Right renal pelvis (tissue), 4 donors: ENCODE data around the gene KDM4C. TPM values are rescaled to one million over a fixed set of nuclear protein-coding genes. Genes with fewer than 3 reads are reported as not detected.

Experiments
- DNase-seq, 4 donors: peaks; one replicate each; pipeline ENCODE4 v3.0.0-alpha.2; 2013; ENCODE audit warnings: low read depth in 4 of 4, low spot score in 3 of 4, missing footprints in 1 of 4
- polyA plus RNA-seq, 4 donors: library from polyadenylated mRNA; unstranded; fragments of 120-200 nt; gene quantifications; one replicate each; pipeline ENCODE4 v1.2.1, GENCODE V29; 2013; ENCODE audit not compliant: insufficient read length in 4 of 4

The KDM4C gene
- polyA plus RNA-seq, 4 donors: 14.9 to 18.4 (median 15.9) TPM

DNA sequence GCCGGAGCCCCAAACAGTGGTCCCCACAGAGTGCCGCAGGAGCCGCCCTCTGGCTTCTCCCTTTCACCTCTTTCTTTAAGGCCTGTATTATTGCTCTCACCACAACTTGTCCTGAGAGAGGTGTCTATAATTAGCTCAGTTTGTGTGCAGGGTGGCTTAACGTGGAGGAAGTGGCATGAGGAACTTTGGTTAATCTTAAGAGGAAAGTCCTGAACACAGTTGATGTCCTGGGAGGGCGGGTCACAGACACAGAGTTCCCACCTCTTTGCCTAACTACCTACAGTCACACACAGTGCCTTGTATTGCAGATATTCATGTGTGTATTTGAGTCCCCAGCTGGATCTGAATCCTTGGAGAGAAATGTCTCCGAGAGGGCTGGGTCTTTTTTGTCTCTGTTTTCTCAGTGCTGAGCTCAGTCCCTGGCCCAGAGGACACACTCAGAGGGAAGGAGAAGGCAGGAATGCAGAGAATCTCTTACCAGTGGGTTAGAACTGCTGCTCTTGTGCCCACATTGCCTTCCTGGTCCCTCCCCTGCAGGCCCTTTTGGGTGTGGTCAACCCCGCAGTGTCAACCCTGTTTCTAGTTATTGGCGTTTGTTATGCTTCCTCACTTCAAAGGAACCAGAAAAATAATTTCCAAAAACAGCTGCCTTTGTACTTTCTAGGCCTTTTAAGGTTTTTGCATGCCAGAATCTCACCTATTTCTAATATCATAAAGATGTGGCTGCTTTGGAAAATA lies 392.5 kb downstream of the KDM4C start:
- DNase-seq: no peak

DNA sequence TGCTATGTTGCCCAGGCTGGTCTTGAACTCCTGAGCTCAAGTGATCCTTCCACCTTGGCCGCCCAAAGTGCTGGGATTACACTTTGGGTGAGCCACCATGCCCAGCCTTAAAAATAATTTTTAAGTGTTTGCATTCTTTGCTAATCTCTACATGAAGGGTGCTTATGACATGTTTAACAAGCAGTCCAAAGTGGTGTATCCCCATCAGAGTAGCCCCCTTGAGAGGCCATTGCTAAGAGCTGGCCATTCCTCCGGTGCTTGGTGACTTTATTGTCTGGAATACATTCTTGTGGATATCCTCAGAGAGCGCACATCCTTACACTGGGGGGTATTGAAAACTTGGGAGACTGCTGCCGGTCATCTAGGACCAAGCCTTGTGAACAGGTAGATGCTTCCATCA lies 395.4 kb downstream of the KDM4C start:
- no peak for DNase-seq

DNA sequence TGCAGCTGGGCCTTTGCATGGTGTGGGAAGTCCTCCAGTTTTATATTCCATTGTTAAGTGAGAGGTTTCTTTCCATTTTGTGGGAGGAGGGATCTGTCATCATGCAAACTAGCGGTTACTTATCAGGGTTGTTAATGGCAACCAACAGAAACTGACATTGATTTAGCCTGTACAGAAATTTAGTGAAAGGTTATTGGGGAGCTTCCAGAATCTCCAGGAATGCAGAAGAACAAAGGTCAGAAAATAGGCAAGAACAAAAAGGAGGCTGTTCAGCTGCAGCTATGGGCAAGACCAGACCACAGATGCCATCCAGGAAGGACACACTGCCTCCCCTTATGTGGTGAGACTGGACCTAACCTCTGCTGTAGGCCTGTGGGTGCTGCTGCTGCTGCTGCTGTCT lies 395.8 kb downstream of the KDM4C start:
- DNase-seq: no peak

DNA sequence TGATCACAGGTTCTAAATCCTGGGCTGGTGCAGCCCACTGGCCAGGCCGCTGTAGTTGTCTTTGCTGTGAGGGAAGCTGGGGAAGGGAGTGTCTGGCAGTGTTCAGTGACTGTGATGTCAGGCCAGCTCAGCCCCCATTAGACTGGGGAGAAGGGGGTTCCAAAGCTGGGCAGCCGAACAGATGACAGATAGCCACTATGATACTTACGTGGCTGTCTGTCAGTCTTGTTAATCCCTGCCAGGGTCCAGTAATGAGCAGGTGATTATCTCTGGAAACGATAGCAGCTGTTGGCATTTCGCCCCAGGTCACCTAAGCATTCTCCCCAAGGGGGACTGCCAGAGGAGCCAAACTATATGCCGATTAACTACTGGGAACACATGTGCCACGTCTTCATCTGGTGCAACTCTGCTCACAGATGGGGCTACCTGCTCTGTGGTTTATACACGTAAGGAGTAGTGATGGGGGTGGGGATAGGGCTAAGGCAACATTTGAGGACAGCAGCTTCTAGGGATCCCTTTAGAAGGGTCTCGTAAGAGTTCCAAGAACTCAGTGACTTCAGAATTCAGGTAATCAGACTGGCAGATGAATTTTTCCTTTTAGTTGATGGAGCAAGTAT lies 396.3 kb downstream of the KDM4C start:
- no peak for DNase-seq

DNA sequence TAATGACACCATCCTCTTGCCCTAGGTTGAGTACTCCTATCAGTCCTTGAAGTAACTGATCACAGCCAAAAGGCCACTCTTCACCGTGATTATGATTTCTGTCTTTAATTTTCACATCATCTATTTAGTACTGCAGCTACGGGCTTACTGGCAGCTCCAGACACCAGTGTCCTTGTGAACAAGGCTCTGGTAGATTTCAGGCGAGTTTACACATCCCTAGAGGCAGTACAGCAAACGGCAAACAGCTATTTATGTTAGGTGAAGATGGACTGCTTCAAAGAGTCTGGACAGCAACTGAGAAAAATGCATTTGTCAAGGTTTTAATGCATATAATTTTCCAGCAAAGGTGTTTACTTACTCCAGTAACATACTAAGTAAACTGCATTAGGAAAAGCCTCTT lies 396.9 kb downstream of the KDM4C start:
- DNase-seq: no peak

DNA sequence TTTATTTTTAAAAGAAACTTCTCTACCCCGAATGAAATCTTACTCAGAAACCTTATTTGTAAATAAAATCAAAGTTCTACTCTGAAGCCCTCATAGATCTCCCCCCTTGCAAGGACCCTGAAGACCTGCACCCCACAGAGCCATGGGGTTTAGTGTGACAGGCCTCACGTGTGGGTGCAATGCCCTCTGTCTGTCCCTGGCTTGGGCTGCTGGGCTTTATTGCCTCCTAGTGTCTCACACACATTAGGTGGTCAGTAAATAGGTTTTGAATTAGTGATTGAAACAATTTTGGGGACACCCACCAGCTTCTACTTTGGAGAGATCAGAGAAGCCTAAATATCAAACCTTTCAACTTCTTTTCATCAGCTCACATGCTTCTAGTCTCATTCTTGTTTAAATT lies 403.7 kb downstream of the KDM4C start:
- no peak for DNase-seq

DNA sequence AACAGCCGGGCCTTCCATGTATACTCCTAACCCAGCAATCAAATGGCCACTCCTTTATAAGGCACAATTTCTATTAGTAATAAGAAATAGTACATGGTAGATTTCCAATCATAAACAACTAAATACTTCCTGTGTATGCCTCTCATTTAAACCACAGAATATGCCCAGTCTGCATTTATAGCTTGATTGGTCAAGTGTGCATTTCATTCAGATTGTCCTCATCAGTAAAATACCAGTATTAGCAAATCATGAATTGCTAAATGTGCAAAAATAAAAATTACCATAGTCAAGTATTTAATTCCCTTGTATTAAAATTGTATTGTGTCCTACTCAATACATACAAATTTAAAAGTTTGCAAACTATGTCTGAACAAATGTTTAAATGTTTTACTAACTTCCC lies 406.2 kb downstream of the KDM4C start:
- no peak for DNase-seq

DNA sequence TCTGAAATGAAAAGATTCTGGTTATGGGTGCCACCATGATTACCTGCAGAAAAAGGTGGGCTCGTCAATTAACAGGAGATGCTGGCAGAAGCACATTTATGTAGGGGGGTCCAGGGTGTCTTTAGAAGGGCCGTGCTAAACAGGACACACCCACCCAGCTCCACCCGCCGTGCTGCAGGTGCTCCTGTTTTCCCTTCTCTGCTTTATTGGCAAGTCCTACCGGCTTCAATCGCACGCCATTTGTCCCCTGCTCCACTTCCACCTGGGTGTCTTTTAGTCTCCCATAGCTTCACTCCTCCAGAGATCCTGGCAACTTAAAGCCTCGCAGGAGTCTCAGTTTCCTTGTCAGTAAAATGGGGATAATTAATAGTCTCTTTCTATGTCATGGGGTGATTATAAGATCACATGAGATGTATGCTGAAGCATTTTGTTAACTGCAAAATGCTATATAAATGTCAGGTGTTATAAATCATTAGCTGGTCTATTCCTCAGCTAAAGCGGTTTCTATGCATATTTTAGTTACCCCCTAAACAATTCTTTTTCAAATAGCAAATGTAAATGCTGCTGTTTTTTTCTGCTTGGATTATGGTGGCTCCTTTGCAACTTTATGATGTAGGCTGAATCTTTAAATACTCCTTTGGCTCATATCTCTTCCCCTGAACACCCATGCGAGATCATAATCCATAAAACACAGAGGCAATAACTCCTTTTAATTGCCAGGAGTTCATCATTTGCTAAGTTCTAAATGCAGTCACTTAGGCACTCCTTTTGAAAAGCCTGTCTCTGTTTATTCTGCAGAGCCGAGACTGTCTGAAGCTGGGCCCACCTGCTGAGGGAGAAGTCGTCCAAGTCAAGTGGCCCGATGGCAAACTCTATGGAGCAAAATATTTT lies 406.9 kb downstream of the KDM4C start:
- no peak for DNase-seq

DNA sequence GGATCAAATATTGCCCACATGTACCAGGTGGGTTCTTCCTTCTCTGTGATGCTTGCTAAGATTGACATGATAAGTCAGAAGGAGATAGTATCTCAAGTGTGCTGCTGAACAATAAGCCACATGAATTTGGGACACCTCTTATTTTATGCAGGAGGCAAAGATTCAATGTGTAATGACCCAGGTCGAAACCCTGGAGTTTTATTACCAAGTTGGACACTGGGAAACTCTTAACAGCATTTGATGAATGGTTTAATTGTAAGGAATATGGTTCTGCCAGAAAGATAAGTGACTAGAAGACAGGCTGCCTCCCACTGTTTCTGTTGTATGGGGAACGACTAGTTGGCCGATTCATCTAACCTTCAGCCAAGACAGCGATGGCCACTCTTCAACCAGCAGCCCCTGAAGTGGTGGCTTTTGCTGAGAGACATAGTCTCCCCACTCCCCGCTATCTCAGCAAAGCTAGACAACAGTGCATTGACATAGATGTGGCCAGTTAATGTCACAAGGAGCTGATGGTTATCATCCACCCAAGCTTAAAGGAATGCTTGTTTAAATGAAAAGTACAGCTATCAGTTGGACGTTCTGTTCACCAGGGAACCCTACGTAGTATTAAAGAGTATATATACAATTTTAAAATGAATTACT lies 407.7 kb downstream of the KDM4C start:
- DNase-seq: no peak

DNA sequence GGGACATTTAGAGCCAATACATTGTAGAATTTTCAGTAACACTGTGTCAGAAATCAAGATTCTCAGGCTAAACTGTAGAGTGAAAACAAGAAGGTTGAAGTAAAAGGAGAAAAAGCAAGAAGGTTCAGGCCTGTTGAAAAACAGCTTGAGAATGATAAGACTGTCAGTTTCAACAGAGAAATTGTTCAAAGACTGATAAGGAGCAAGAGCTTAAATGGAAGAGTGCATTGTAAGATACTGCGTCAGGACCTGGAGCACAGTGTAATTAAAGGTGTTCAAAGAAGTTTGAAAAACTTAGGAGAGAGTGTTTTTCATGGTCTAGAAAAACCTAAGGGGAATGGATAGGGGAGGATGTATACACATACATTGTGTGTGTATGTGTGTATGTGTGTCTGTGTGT lies 408.3 kb downstream of the KDM4C start:
- no peak for DNase-seq

DNA sequence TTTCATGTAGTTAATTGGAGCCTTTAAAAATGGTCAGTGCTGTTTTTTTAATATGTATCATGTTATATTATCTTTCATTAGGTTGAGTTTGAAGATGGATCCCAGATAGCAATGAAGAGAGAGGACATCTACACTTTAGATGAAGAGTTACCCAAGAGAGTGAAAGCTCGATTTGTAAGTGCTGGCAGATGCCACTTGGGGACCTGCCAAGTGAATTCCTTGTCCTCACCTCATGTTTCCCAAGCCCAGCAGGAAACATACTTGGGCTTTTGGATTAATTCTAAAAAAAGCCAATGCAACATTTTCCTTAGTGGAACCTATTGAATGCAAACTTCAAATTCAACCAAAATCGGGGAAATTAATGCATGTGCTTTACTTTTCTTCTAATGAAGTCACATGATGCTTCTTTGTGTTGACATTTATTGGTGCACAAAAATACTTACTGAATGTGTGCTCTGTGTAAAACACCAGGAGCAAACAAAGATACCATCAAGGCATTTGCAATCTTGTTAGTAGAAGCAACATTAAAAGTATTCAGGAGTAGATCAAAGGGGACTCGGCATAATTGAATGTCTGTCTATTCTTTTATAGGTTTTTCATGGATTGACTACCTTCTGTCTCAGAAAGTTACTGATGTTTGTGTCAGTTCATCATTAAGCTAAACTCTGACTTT lies 412.1 kb downstream of the KDM4C start:
- no peak for DNase-seq

DNA sequence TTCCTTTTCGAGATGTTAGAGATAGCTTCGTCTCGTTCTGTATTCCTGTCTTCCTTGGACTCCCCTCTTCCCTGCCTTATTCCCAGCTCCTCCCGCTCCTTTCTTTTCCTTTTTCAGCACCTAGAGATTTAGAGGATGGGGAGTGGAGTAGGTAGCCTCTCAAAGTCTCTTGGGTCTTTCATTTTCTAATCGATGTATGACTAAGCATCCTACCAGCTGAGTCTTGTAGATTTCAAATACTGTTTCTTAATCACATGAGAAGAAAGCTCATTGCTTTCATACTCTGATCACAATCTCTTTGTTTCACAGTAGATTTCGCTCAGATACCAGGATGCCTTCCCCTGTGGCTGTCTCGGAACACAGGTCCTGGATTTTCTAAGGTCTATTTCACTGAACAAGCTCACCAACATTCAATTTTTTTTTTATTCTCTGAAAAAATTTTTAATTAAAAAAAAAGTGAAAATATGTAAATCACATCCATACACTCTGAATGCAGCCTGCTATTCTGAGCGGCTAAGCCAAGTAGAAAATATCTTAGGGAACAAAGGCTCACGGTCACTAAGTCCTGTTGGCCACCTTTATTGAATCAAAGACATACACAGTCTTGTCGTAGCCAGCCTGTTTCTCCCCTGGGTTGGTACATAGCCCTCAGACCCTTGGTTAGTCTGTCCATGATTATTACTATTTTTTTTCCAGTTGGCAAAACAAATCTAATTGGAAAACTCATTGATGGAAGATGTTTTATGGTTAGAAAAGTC lies 413.8 kb downstream of the KDM4C start:
- DNase-seq: no peak

DNA sequence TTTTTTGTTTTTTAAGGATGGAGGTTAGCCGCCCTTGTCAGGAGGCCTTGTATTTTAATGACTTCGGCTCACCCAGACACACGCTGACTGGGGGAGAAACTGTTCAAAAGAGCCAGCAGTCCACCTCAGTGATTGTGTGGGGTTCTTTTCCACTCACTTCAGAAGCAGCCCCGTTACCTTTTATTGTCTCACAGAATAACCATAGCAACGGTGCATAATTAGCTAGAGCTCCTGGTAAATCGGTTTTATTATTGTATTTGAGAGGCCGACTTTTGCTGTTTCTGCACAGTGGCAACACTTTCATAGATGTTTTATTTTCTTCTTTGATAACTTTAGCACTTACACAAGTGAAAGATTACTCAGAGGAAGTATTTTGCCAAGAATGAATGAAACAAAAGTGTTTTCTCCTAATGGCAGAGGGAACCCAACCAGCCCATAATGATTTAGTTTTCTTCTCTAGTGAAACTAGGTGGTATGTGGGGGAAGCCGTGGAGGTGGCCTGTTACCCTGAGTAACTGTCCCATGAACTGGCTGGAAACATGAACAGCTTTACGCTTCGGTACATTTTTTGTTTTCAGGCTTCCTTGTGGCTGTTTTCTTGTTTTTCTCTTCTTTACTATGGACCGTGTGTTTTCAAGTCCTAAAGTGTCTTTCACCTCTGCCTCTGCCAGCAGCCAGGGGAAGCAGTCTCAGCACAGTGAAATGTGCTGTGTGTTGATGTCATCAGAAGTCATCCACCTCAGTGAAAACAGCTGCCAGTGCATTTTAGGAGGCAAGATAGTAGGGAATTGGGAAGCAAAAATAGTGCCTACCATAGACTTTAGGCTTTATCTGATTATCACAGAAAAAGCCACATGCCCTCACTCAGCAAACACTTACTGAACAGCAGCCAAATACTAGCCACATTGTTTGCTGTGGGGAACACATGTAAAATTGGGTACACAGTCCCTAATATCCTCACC lies 414.7 kb downstream of the KDM4C start:
- DNase-seq: no peak

DNA sequence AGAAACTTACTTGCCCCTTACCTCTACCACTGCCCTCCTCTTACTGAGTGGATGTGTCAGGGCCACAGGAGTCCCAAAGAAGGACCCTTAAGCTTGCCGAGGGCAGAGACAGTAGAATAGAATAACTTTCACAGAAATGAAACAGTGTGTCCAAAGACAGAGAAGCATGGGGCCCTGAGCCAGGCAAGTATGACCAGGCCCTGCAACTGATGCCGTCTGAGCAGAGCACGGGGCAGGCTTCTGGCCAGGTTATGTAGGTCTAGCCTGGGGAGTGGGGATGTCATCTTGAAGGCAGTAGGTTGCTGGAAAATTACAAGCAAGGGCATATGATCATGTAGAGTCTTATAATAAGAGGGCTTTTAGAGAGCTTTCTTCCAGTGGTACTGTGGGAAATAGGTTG lies 415.4 kb downstream of the KDM4C start:
- no peak for DNase-seq

DNA sequence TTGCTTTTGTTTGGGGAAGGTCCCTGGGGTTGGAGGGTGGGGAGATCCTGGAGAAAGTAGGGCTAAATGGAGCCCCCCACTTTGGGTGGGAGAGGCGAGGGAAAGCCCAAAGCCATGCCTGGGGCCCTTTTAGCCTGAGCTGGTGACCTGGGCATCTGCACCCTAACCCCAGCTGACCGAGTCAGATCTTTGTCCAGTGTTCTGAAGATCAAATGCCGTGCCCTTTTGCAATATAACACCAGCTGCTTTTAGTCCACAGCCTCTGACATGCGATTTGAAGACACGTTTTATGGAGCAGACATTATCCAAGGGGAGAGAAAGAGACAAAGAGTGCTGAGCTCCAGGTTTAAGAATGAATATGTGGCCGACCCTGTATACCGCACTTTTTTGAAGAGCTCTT lies 416.5 kb downstream of the KDM4C start:
- DNase-seq: no peak

DNA sequence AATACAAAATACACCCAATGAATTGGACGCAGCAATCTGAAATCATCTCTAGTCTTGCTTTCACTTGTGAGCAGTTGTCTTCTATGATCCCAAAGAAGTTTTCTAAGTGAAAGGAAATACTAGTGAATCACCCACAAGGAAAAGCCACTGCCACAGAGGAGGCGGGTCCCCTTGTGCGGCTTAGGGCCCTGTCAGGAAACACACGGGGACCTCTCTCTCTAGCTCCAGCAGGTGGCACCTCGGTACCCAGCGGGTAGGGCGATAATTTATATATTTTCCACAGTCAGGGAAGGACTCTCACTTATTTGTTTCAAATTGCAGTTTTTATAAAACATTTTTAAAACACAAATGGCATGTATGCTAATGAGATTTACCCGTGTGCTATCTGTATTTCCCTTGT lies 417.1 kb downstream of the KDM4C start:
- DNase-seq: no peak

DNA sequence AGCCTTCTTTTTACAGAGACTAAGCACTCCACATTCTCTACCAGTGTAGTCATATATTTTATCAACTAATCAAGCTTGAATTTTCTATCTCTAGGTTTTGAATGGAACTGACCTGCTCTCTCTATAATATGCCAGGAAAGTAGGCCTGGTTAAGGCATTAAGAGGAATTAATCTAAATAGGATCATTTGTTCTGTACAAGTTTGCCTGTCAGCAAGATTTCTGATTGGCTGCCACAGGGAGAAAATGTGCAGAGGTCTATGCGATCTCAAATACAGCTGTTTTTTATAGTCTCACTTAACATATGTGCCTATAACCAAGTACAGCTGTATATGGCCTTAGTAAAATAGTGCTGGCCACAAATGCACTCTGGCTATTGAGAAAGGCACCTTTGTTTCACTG lies 418.8 kb downstream of the KDM4C start:
- no peak for DNase-seq

DNA sequence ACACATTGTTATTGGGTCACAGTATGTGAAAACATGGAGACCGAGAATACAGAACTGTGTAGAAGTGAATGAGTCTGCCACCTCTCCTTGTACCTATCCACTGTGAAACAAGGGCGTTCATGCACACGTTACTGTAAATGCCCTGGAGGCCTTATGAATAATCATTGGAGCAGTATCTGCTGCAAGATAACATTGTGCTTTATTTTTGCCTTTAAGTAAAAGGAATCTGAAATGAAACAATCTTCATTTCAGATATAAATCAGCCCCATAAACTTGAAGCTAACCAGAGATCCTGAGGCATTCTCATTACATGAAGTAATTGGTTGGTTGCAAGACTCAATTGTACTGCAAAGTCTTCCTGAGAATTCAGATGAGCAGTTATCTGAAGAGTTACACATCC lies 419.6 kb downstream of the KDM4C start:
- no peak for DNase-seq

DNA sequence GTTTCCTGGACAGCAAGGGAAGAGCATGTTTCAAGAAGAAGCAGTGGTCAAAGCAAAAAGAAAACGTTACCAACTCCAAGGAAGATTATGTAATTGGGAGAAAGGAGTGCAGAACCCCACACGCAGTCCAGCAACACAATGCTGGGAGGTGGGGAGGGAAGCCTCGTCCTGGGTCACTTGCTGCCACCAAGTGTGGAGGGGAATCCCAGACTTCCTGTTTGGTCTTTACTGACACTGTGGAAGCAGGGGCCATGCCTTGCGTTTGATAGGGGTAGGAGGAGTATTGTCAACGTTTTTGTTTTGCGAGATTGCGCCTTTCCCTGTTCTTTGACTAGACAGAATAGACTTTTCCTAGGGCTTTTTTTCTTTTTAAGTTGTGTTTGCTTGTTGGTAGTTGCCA lies 421.0 kb downstream of the KDM4C start:
- no peak for DNase-seq
